COLO668 (cell line): ENCODE measurements around the gene PIK3R1.

Experiments used
- DNase-seq: peaks from one replicate; lab custom pipeline; 2025; ENCODE audit not compliant: unreplicated experiment; lab: John Stamatoyannopoulos, UW

PIK3R1 gene

GRCh38 chr5:68268101-68268851, 52.7 kb downstream of the PIK3R1 start:
- DNase-seq: no peak

DNA sequence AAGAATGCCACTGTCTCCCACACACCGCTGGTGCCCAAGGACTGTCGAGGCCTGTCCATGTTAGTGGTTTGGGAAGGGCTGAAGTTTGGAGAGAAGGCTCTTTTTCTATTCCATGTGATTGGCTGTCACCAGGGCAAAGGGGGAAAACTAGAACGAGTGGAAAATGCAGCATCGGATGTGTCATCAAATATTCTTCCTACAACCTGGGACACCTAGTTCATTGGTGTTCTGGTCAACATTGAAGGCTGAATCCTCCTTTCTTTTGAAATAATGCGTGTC, 53.2 kb downstream of the PIK3R1 start:
- DNase-seq: no peak

- DNase-seq: no peak
These were observed 54.3 kb downstream of the PIK3R1 start for GRCh38 chr5:68269820-68270219.

GRCh38 chr5:68270399-68270975, 54.9 kb downstream of the PIK3R1 start:
- no peak for DNase-seq

GRCh38 chr5:68271124-68271523, 55.6 kb downstream of the PIK3R1 start:
- no peak for DNase-seq

DNA sequence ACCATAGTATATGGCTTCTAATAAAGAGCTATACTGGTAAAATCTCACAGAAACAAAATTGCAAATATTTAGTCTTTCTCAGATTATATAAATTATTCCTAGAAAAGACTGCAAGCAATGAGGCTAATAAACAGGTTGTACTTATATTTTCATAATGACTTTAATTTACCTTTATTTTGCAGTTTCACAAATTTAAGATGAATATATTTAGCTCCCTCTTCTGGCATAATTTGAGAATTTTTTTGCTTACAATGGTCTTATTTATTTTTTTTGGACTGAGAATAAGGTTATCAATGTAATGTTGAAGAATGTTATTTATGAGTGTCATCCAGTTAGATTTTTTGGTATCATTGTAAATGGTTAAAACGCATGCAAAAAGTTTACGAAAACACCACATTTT, 56.7 kb downstream of the PIK3R1 start:
- DNase-seq: no peak

DNA sequence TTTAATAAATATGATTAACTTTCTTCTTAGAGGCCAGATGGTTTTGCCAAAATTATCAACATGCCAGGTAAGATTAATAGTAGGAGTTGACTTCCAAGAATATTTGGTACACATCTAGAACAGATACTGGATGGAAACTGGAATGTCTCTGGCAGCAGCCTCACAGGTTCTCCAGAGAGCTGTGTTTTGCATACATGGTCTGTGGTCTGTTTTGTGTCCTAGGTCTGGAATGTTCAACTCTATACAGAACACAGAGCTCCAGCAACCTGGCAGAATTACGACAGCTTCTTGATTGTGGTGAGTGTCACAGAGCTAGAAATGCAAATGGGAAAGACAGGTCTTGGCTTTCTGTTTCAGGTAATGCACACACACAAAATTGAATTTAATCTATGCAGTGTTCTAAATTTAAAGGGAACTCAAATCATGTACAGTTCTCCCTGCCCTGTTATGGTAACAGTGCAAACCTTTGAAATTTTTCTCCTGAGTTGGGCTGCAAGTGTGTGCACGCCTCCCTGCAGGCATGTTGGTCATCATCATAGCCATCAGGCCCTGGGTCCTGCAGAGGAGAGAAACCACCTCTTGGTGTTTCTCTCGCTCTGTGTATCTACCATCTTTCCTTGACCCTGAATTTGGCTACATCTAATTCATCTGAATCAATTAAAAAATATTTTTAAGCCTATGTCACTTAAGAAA, 58.3 kb downstream of the PIK3R1 start:
- DNase-seq: no peak

DNA sequence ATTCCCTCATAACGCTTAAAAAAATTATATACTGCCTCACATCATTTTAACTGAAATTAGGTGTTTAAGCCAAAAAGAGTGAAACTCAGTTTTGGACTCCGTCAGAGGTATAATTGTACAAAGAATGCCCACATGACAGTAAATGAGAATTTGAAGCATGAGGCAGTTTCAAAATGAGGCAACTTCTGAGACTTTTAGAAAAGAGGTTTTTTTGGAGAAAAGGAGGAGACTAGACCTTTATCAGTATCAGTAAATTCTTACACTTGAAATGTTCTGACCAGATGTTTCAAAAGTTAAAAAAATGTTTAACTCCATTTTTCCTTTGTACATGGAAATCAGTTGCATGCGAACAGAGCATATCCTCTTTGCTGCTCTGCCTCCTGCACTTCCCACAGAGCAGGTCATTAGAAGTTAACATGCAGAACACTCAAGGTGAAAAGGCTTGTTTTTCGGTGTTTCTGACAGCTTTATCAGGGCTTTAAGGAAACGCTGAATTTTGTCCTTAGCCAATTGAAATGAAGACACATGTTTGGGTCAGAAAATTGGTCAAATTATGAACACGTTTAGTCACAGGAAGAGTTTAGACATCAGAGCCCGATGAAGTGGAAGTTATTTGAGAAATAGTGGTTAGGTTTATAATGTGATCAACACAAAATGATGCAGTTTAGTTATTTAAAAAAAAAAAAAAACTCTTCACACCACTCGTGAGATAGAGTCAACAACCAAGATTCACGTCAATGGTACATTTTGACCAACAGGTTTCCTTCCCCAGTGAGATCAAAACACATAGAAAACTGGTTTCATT, 59.5 kb downstream of the PIK3R1 start:
- no peak for DNase-seq

- DNase-seq: no peak
These were observed 61.2 kb downstream of the PIK3R1 start for GRCh38 chr5:68276740-68277139.

DNA sequence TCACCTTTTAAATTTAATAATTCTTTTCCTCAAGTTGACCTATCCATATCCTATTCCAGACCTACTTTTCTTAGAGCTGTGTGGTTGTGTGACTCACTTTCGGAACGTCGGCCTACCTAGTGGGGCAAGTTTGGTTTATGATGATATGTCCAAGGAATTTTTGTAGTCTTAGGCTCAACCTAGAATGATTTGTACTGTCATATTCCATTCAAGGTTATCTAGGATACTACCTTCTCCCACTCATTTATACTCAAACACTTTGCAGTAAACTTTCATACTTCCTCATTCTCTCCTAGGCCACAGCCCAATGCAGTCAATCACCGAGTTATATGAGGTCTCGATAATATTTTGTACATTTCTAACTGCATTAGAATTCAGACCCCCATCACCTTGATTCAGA, 61.9 kb downstream of the PIK3R1 start:
- no peak for DNase-seq

- DNase-seq: no peak
These were observed 64.4 kb downstream of the PIK3R1 start for GRCh38 chr5:68279984-68280383.

DNA sequence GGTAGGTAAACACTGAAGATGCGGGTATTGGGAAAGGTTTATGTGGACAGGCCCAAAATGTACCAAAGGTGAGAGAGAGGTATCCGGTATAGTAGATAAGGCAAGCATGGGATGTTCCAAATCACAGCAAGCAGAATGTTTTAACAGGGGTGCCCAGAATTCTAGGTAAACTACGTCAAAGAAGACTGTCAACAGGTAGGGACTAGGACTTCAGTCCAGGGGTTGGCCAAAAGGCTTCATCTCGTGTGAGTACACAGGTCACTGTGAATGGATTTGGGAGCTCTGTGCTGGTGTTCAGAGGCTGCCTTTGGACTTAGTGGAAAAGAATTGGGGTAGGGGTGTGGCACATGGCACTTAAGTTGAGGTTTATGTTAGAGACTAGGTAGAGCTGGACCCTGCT, 66.4 kb downstream of the PIK3R1 start:
- no peak for DNase-seq

GRCh38 chr5:68283766-68284165, 68.2 kb downstream of the PIK3R1 start:
- DNase-seq: no peak

GRCh38 chr5:68285075-68285840, 69.7 kb downstream of the PIK3R1 start:
- no peak for DNase-seq

- no peak for DNase-seq
These were observed 70.5 kb downstream of the PIK3R1 start for GRCh38 chr5:68285851-68286611.

- no peak for DNase-seq
These were observed 71.0 kb downstream of the PIK3R1 start for GRCh38 chr5:68286612-68286912.

DNA sequence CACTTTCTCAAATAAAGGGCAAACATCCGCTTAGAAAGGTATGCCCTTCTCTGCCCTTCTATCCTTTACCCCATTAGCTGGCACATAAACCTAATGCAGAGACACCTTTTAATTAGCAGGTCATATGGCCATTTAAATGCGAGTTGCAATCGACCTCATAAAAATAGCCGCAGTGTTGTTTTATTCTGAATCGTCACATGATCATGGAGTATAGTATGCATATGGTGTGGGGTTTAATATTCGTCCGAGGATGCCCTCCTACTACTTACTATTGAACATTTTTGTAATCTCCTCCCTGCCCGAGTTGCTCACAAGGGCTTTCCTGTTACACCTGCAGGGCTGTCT, 72.0 kb downstream of the PIK3R1 start:
- no peak for DNase-seq

- peak; percentile 58 for DNase-seq
These were observed 72.6 kb downstream of the PIK3R1 start for GRCh38 chr5:68287976-68288706.

DNA sequence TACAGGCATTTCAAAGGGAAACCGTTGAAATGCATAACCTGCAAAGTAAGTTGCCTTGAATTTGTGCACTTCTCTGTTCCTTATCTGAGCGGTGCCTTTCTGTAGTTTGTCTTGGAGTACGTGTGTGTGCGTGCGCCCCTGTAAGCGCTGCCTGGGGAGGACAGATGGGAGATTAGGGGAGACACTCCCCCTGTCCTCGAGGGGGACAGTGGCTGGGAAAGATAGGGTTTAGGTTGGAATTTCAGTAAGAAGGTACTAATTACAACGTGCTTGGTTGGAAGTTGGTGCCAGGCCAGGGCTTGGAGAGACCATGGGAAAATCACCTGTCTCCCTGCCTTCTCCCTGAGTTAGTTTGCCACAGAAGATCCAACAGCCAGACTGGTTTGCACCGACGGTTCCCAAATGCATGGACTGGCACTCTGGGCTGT, 73.2 kb downstream of the PIK3R1 start:
- DNase-seq: no peak

DNA sequence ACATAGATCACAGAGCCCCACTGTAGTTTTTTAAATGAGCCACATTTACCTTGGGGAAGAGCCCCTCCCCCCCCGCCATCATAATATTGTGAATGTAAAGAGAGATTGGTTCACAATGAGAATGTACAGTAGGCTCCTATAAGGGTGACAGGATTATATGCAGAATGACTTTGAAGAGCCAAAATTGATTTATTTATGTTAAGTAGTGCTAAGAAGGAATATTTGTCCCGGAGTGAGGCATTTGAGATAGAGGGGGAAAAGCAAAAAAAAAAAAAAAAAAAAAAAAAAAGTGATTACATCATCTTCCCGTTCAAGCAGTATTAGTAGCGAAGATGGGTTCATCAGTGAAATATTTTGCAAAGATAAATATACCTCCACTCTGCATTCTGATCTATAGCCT, 73.9 kb downstream of the PIK3R1 start:
- DNase-seq: peak; percentile 7
